BJ (cell line): ENCODE data around the gene MSH5. TPM values are rescaled to one million over a fixed set of nuclear protein-coding genes. Genes with fewer than 3 reads are reported as not detected.

ENCODE experiments used
- CTCF ChIA-PET: fragments of 350-600 bp; formaldehyde crosslinking; extraction: SDS; loops from one replicate; lab custom pipeline; 2021; ENCODE audit warnings: antibody characterized with exemption, inconsistent platforms; lab: Yijun Ruan, JAX
- POLR2A ChIA-PET: fragments of 300-600 bp; sonication (Branson Sonifier 250); formaldehyde crosslinking; extraction: SDS; loops from one replicate; lab custom pipeline; 2021; ENCODE audit warnings: antibody characterized with exemption; lab: Charles Lee
- DNase-seq: peaks from one replicate; pipeline ENCODE4 v3.0.0-alpha.2; 2011; ENCODE audit warnings: low read depth
- H3K27me3 ChIP-seq: 2 replicates; pipeline ENCODE4 v1.6.0; 2011; ENCODE audit warnings: low read length; ENCODE audit not compliant: control insufficient read depth, insufficient read depth
- H3K36me3 ChIP-seq: 2 replicates; pipeline ENCODE4 v1.5.1; 2011; ENCODE audit warnings: low read length; ENCODE audit not compliant: control insufficient read depth, insufficient read depth
- H3K4me3 ChIP-seq: 2 replicates; pipeline ENCODE4 v1.5.1; 2011; ENCODE audit warnings: low read depth, mild to moderate bottlenecking, control low read depth, low read length
- polyA plus RNA-seq: library from polyadenylated mRNA; depleted of rRNA; stranded (reverse); fragments of >200 nt; gene quantifications from 2 replicates; pipeline ENCODE4 v1.2.3, GENCODE V29; 2011
- TF ChIP-seq, protein P1 (sequence below): IDR thresholded peaks from 2 replicates; pipeline ENCODE4 v1.5.1; 2011; ENCODE audit warnings: low read depth, mild to moderate bottlenecking, control low read depth, inconsistent platforms, low read length, moderate library complexity; ENCODE audit not compliant: insufficient read depth

The MSH5 gene
- polyA plus RNA-seq, 1 experiment, result 10.7 TPM

DNA sequence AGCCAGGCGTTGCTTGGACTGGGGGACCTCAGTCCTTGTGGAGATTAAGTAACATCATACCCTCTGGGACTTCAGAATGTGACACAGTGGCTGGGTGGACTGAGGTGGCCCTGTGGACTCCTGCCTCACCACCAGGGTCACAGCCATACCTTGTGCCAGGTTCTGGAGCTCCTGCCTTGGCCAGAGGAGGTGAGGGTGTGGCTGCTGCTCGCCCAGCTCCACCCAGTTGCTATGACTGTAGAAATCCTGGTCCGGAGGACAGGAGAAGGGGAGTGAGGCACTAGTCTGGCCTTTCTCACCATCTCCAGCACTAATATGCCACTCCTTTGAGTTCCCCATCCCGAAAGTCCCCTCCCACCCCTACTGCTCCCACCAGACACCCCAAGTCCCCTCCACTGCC lies 35.4 kb downstream of the MSH5 start:
- Histone ChIP-seq H3K27me3 (no peaks in the 10 kb centered on the region), H3K4me3 (no peak overlapping the region), H3K36me3 (peaks cover 10% of the 10 kb centered on the region)
- POLR2A ChIA-PET, result no interaction called here
- CTCF ChIA-PET, result interaction anchor here (1.0 to 2.0 kb wide), 6 partner anchors 16 to 229 kb away, joined by 3 to 6 read pairs (median 3); partner anchors contain the start of genes ATP6V1G2, MSH5 and NEU1
- no peak for DNase-seq
- TF ChIP-seq, protein P1, sequence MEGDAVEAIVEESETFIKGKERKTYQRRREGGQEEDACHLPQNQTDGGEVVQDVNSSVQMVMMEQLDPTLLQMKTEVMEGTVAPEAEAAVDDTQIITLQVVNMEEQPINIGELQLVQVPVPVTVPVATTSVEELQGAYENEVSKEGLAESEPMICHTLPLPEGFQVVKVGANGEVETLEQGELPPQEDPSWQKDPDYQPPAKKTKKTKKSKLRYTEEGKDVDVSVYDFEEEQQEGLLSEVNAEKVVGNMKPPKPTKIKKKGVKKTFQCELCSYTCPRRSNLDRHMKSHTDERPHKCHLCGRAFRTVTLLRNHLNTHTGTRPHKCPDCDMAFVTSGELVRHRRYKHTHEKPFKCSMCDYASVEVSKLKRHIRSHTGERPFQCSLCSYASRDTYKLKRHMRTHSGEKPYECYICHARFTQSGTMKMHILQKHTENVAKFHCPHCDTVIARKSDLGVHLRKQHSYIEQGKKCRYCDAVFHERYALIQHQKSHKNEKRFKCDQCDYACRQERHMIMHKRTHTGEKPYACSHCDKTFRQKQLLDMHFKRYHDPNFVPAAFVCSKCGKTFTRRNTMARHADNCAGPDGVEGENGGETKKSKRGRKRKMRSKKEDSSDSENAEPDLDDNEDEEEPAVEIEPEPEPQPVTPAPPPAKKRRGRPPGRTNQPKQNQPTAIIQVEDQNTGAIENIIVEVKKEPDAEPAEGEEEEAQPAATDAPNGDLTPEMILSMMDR, result no peak

DNA sequence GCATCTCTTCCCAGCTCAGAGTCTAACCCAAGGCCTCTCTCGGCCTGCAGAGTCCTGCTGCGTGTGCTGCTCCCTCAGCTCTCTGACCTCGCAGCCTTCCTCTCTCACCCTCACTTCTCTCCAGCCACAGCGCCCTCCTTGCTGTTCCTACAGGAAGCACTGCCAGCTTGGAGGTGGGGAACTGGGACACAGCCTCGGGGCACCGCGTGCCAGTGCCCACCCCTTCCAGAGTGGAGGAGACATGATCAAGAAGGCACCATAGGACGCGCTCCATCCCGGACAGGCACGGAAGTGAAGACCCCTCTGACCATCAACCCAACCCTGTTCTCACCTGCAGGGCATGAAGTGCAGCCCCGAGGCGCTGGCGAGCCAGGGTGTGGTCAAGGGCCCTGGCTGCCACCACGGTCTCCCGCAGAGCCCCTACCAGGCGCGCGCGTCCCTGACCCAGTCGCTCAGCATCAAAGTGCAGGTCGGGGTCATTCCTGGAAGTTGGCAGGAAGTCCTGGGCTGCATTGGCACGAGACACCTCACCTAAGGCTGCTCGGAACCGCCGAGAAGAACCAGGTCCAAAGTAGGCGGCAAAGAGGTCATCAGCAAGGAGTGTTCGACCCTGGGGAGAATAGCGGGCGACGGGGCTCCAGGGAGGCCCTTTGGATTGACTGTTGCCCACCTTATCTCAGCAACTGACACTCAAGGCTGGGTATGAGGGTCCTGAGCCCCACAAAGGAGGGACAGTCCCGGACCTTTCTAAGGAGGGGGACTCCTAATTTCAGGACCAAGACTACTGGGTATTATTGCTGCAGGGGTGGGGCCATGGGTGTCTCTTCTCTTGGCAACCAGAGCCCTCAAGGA lies 36.1 kb downstream of the MSH5 start:
- Histone ChIP-seq H3K27me3 (no peaks in the 10 kb centered on the region), H3K4me3 (no peak overlapping the region), H3K36me3 (peaks cover 14% of the 10 kb centered on the region)
- ChIA-PET CTCF (interaction anchor here (1.0 to 2.0 kb wide), 6 partner anchors 15 to 230 kb away, joined by 3 to 6 read pairs (median 3); partner anchors contain the start of genes ATP6V1G2, MSH5 and NEU1), POLR2A (no interaction called here)
- TF ChIP-seq, protein P1, result no peak
- DNase-seq, result no peak

DNA sequence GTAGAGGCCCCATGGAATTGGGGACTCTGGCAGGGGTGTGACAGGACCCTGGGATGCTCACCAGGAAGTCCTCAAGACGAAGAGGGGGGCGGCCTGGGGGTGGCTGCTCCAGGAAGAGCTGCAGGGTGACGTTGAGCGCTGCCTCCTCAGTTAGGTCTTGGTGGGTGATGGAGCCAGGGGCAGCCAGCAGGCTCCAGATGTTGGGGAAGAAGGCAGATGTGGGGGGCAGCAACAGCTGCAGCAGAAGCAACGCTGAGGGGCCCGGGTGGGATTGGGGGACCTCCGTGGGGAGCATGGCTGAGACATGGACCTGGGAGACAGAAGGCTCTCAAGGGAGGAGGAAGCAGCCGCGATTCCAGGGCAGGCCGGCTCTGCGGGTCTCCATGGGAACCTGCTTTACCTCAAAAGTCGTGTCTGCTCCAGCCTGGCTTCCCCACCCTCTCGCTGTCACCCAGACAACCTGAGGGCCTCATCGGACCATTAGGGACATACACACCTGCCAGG lies 36.7 kb downstream of the MSH5 start:
- Histone ChIP-seq H3K36me3 (peaks cover 20% of the 10 kb centered on the region), H3K27me3 (no peaks in the 10 kb centered on the region), H3K4me3 (no peak overlapping the region)
- ChIA-PET CTCF (interaction anchor here (3.3 kb wide), 1 partner anchor 15 kb away, joined by 22 read pairs; no protein-coding TSS in a partner anchor), POLR2A (no interaction called here)
- DNase-seq, result no peak
- TF ChIP-seq, protein P1, result no peak

DNA sequence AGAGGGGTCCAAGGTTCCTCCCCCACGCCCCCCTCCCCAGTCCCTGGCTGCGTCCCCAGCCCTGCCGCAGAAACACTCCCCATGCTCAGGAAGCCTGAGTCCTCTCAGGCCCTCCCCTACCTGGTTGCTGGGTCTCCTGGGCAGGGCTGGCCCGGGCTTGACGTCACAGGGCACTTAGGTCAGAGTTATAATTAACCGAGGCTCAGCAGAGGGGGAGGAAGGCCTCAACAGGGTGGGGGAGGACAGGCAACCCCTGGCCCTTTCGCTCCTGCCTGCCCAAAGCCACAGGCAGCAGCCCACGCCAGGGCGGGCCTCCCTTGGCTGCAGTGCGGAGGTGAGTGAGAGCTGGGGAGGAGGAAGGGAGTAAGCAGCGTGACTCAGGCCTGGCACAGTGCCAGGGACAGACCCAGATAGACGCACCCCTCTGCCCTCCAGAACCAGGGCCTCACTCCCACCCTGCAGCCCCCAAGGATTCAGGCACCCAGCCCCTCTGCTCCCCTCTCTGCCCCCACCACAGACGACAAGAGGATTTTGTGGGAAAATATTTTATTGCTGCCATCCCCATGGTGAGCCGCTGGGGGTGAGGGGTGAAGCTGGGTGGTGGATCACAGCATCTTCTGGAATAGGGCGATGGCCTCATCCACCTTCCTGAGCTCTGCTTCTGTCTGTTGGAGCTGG lies 37.3 kb downstream of the MSH5 start, which contains the start of gene VWA7:
VWA7 (minus strand) TSS at position 340 of the 678 bp plus-strand sequence. CDS start 549 bp downstream, outside the sequence.
- no peaks in the 10 kb centered on the region for H3K27me3 ChIP-seq
- peaks cover 25% of the 10 kb centered on the region for H3K36me3 ChIP-seq
- DNase-seq, result no peak
- CTCF ChIA-PET, result interaction anchor here (0.6 to 3.3 kb wide), 6 partner anchors 9 to 62 kb away, joined by 3 to 22 read pairs (median 3); partner anchors contain the start of genes DDAH2 and LY6G6D
- POLR2A ChIA-PET, result no interaction called here
- TF ChIP-seq, protein P1, result no peak
- no peak within 1 kb of the TSS for H3K4me3 ChIP-seq
